GM12878 (cell line): Measurements from ENCODE around the gene AVP. TPM values are rescaled to one million over a fixed set of nuclear protein-coding genes. Genes with fewer than 3 reads are reported as not detected.

Source experiments
- ATAC-seq: fragments of 200-7000 bp; cut with Tn5 transposase; 3 replicates; pipeline ENCODE4 v1.9.1; 2020; ENCODE audit warnings: mild to moderate bottlenecking, moderate library complexity
- BruUV-seq: library from RNA; stranded (reverse); fragments of 400-500 nt; replicated peaks from 2 replicates; lab custom pipeline; 2021; lab: Mats Ljungman, UMichigan
- CTCF ChIA-PET: fragments of 300-600 bp; sonication (Branson Sonifier 250); formaldehyde crosslinking; extraction: SDS; loops from one replicate; lab custom pipeline; 2021; ENCODE audit warnings: inconsistent platforms; lab: Yijun Ruan, JAX
- POLR2A ChIA-PET: fragments of 350-600 bp; formaldehyde crosslinking; extraction: SDS; loops from one replicate; lab custom pipeline; 2021; ENCODE audit warnings: inconsistent platforms; lab: Charles Lee
- RAD21 ChIA-PET: fragments of 300-600 bp; sonication (Branson Sonifier 250); formaldehyde crosslinking; loops from one replicate; lab custom pipeline; 2023; ENCODE audit warnings: antibody characterized with exemption; ENCODE audit not compliant: unreplicated experiment; lab: Charles Lee
- SMC1A ChIA-PET: fragments of 300-600 bp; sonication (Branson Sonifier 250); formaldehyde crosslinking; loops from one replicate; lab custom pipeline; 2023; ENCODE audit not compliant: unreplicated experiment, uncharacterized antibody; lab: Charles Lee
- DNase-seq: peaks from one replicate; pipeline ENCODE4 v3.0.0-alpha.2; 2011; ENCODE audit warnings: low read depth, low spot score
- FAIRE-seq: peaks from 3 replicates; lab custom pipeline; 2011; peaks lifted over from hg19 to GRCh38; lab: Jason Lieb, UNC
- H2AFZ ChIP-seq: 2 replicates; pipeline ENCODE4 v1.6.0; 2011; ENCODE audit warnings: low read depth, low read length, control low read depth; ENCODE audit not compliant: control insufficient read depth
- H3K27ac ChIP-seq: 2 replicates; pipeline ENCODE4 v1.5.1; 2011; ENCODE audit warnings: control low read depth; ENCODE audit not compliant: control insufficient read depth, insufficient read depth
- H3K27me3 ChIP-seq, 2 experiments: replicated peaks in 1 of 2; 2 replicates each; pipeline versions ENCODE4 v1.6.0 to v1.6.1; 2011; ENCODE audit warnings: low read length in 1 of 2; ENCODE audit not compliant: control insufficient read depth in 2 of 2, insufficient read depth in 2 of 2
- H3K36me3 ChIP-seq, 2 experiments: 2 replicates each; pipeline ENCODE4 v1.5.1; 2011; ENCODE audit warnings: low read length in 1 of 2; ENCODE audit not compliant: control insufficient read depth in 2 of 2, insufficient read depth in 2 of 2
- H3K4me1 ChIP-seq: 2 replicates; pipeline ENCODE4 v1.6.1; 2011; ENCODE audit warnings: mild to moderate bottlenecking, low read length, moderate library complexity, mixed read lengths; ENCODE audit not compliant: control insufficient read depth, insufficient read depth
- H3K4me2 ChIP-seq: 2 replicates; pipeline ENCODE4 v1.6.0; 2011; ENCODE audit warnings: control low read depth; ENCODE audit not compliant: control insufficient read depth, insufficient read depth
- H3K4me3 ChIP-seq: fragments of 200-600 bp; sonication (generic); 2 replicates; pipeline ENCODE4 v1.5.1; 2016
- H3K79me2 ChIP-seq: 2 replicates; pipeline ENCODE4 v1.6.0; 2011; ENCODE audit warnings: low read length; ENCODE audit not compliant: control insufficient read depth, insufficient read depth
- H3K9ac ChIP-seq: 2 replicates; pipeline ENCODE4 v1.8.0; 2011; ENCODE audit warnings: low read length, control low read depth, mixed read lengths; ENCODE audit not compliant: control insufficient read depth, insufficient read depth
- H3K9me3 ChIP-seq: replicated peaks from 3 replicates; pipeline ENCODE4 v1.5.1; 2011; ENCODE audit warnings: mild to moderate bottlenecking, low read length; ENCODE audit not compliant: control insufficient read depth, insufficient read depth
- H4K20me1 ChIP-seq: 2 replicates; pipeline ENCODE4 v1.6.0; 2011; ENCODE audit not compliant: control insufficient read depth, insufficient read depth
- BMI1 ChIP-seq: fragments of 450-650 bp; IDR thresholded peaks from 2 replicates; pipeline ENCODE4 v1.6.1; 2016; ENCODE audit warnings: mild to moderate bottlenecking, moderate library complexity, borderline replicate concordance
- DPF2 ChIP-seq: fragments of 450-650 bp; IDR thresholded peaks from 2 replicates; pipeline ENCODE4 v1.6.1; 2017; ENCODE audit warnings: mild to moderate bottlenecking
- NFYA ChIP-seq: IDR thresholded peaks from 2 replicates; pipeline ENCODE4 v1.6.1; 2011; ENCODE audit warnings: low read depth, mild to moderate bottlenecking, low read length, improper control_type of control experiment, borderline replicate concordance
- RELB ChIP-seq: fragments of 450-650 bp; IDR thresholded peaks from 2 replicates; pipeline ENCODE4 v1.6.1; 2017; ENCODE audit warnings: low read depth, mild to moderate bottlenecking, moderate library complexity
- SIX5 ChIP-seq: IDR thresholded peaks from 2 replicates; pipeline ENCODE4 v1.6.1; 2011; ENCODE audit warnings: mild to moderate bottlenecking, low read depth, low read length, moderate library complexity; ENCODE audit not compliant: severe bottlenecking
- SUZ12 ChIP-seq: fragments of 200-600 bp; sonication (generic); IDR thresholded peaks from one replicate; pipeline ENCODE4 v1.6.1; 2018; ENCODE audit warnings: antibody characterized with exemption, mild to moderate bottlenecking; ENCODE audit not compliant: unreplicated experiment
- ZBTB33 ChIP-seq: fragments of 450-650 bp; IDR thresholded peaks from 2 replicates; pipeline ENCODE4 v1.6.1; 2017; ENCODE audit warnings: mild to moderate bottlenecking
- WGBS: methylation state at CpG from one replicate; pipeline ENCODE4 v1.1.6; 2016; ENCODE audit warnings: low lambda C conversion rate; ENCODE audit not compliant: insufficient replicate concordance, insufficient coverage; ENCODE audit errors: missing lambda C conversion rate; 5-methylcytosine and 5-hydroxymethylcytosine counted together
- in situ Hi-C: fragments of 300-500 bp; cut with MboI; formaldehyde crosslinking; loops from 9 replicates; pipeline ENCODE4 v1.14.3; 2018; ENCODE audit warnings: mixed read lengths
- intact Hi-C: fragments of 100-400 bp; cut with micrococcal nuclease; formaldehyde crosslinking; loops from one replicate; pipeline ENCODE4 v1.14.2; 2022; ENCODE audit not compliant: unreplicated experiment
- polyA plus RNA-seq, 11 experiments: library from polyadenylated mRNA; depleted of rRNA in 4 of 11; unstranded in 6 of 11; stranded (reverse) in 5 of 11; fragments of >200 nt; fragmentation: Nextera tagmentation in 4 of 11; fragmentation: Illumina TruSeq in 1 of 11; extraction: Ambion mirVana in 4 of 11; extraction: Trizol in 1 of 11; gene quantifications; 1 replicate in 1 of 11; 2 replicates in 10 of 11; pipeline versions ENCODE4 v1.2.1 to v1.2.3, GENCODE V29; 2011 to 2016; ENCODE audit warnings: inconsistent platforms in 2 of 11, missing spikeins in 2 of 11, low read depth in 1 of 11
- total RNA-seq, 4 experiments: library from RNA; depleted of rRNA in 3 of 4; stranded (reverse); fragments of >200 nt in 3 of 4; fragmentation: Illumina TruSeq in 1 of 4; extraction: Trizol in 1 of 4; gene quantifications; 2 replicates each; pipeline versions ENCODE4 v1.2.1 to v1.2.3, GENCODE V29; 2013 to 2021

The AVP gene
- total and polyA plus RNA-seq, 10 of the 15 experiments (the other 5 are each of a cell fraction or from before 2014, with no cell fraction given), result not detected

- ChIA-PET CTCF (interaction anchor here (0.5 to 2.0 kb wide), 4 partner anchors 15 to 490 kb away, joined by 3 to 5 read pairs (median 4); no protein-coding TSS in a partner anchor), POLR2A (interaction anchor here (1.1 kb wide), 1 partner anchor 22 kb away, joined by 8 read pairs; no protein-coding TSS in a partner anchor), RAD21 (no interaction called here), SMC1A (no interaction called here)
- 74% methylated on average over 2 of the region's 2 CpGs for WGBS
- Histone ChIP-seq H3K27me3 (no peaks in the 10 kb centered on the region), H4K20me1 (no peaks in the 10 kb centered on the region), H3K79me2 (no peaks in the 10 kb centered on the region; the same call in 1 of the 2 replicates), H3K36me3 (no peaks in the 10 kb centered on the region), H3K27ac (no peak overlapping the region), H3K4me2 (no peak overlapping the region), H3K9ac (no peak overlapping the region), H2AFZ (no peak overlapping the region), H3K4me3 (no peak overlapping the region), H3K9me3 (no peaks in the 10 kb centered on the region), H3K4me1 (no peaks in the 10 kb centered on the region)
- intact Hi-C loops (no loop called here), in situ Hi-C loops (no loop called here)
- ATAC-seq (no peak), FAIRE-seq (no peak), DNase-seq (no peak)
- TF ChIP-seq ZBTB33, result no peak
- TF ChIP-seq RELB, result no peak
- no peak for TF ChIP-seq SUZ12
- TF ChIP-seq DPF2, result no peak
- TF ChIP-seq NFYA, result no peak
- no peak for TF ChIP-seq BMI1
- TF ChIP-seq SIX5, result no peak
- no TSS peak for BruUV-seq
These were observed 45.6 kb upstream of the AVP start for GRCh38 chr20:3130051-3130600.
